Transverse colon (tissue), 4 donors: ENCODE data around the gene AATK.

Experiments
- EP300 ChIP-seq: sonication (generic); formaldehyde crosslinking; IDR thresholded peaks from one replicate; pipeline ENCODE4 v1.6.1; 2017; ENCODE audit warnings: antibody characterized with exemption, low read depth
- POLR2A ChIP-seq: fragments of 450-650 bp; IDR thresholded peaks from one replicate; pipeline ENCODE4 v1.6.1; 2016; ENCODE audit warnings: antibody characterized with exemption, mild to moderate bottlenecking, moderate library complexity
- POLR2AphosphoS5 ChIP-seq, 3 donors: sonication (generic); formaldehyde crosslinking; IDR thresholded peaks; one replicate each; pipeline ENCODE4 v1.6.1; 2016; ENCODE audit warnings: antibody characterized with exemption in 3 of 3
- TF ChIP-seq, protein P1 (sequence below), 5 experiments: fragments of 200-600 bp in 3 of 5; fragments of 450-650 bp in 2 of 5; sonication (generic) in 3 of 5; IDR thresholded peaks; 1 replicate in 2 of 5; 2 replicates in 3 of 5; pipeline ENCODE4 v1.5.1; 2016 to 2017; ENCODE audit warnings: antibody characterized with exemption in 5 of 5, inconsistent platforms in 3 of 5, mild to moderate bottlenecking in 2 of 5, moderate library complexity in 1 of 5

GRCh38 chr17:81209141-81209540 lies 43.1 kb upstream of the AATK start:
- TF ChIP-seq POLR2A, result no peak
- TF ChIP-seq, protein P1, sequence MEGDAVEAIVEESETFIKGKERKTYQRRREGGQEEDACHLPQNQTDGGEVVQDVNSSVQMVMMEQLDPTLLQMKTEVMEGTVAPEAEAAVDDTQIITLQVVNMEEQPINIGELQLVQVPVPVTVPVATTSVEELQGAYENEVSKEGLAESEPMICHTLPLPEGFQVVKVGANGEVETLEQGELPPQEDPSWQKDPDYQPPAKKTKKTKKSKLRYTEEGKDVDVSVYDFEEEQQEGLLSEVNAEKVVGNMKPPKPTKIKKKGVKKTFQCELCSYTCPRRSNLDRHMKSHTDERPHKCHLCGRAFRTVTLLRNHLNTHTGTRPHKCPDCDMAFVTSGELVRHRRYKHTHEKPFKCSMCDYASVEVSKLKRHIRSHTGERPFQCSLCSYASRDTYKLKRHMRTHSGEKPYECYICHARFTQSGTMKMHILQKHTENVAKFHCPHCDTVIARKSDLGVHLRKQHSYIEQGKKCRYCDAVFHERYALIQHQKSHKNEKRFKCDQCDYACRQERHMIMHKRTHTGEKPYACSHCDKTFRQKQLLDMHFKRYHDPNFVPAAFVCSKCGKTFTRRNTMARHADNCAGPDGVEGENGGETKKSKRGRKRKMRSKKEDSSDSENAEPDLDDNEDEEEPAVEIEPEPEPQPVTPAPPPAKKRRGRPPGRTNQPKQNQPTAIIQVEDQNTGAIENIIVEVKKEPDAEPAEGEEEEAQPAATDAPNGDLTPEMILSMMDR (IDR thresholded peaks at IDR 0.05), result no peak
- TF ChIP-seq EP300, result no peak
- TF ChIP-seq POLR2AphosphoS5 (IDR thresholded peaks at IDR 0.05), result no peak
